IPS-15b (cell line): ENCODE measurements around the gene RAB36.

Experiments
- H3K27me3 ChIP-seq: one replicate; pipeline ENCODE4 v1.6.1; 2013; ENCODE audit warnings: low read length; ENCODE audit not compliant: control insufficient read depth, insufficient read depth
- H3K36me3 ChIP-seq: one replicate; pipeline ENCODE4 v1.6.1; 2013; ENCODE audit warnings: low read length; ENCODE audit not compliant: control insufficient read depth, insufficient read depth
- H3K4me1 ChIP-seq: one replicate; pipeline ENCODE4 v1.6.1; 2013; ENCODE audit warnings: mild to moderate bottlenecking, low read length; ENCODE audit not compliant: control insufficient read depth, insufficient read depth
- H3K4me3 ChIP-seq: one replicate; pipeline ENCODE4 v1.5.1; 2013; ENCODE audit warnings: low read depth, low read length
- H3K9ac ChIP-seq: one replicate; pipeline ENCODE4 v1.6.1; 2013; ENCODE audit warnings: low read depth, mild to moderate bottlenecking, low read length
- H3K9me3 ChIP-seq: one replicate; pipeline ENCODE4 v1.6.1; 2013; ENCODE audit warnings: mild to moderate bottlenecking, low read length; ENCODE audit not compliant: control insufficient read depth, insufficient read depth

The RAB36 gene

GRCh38 chr22:23158516-23159290 lies 13.4 kb downstream of the RAB36 start:
- Histone ChIP-seq H3K4me3 (no peak overlapping the region), H3K27me3 (no peaks in the 10 kb centered on the region), H3K4me1 (no peaks in the 10 kb centered on the region), H3K9me3 (no peaks in the 10 kb centered on the region), H3K9ac (no peak overlapping the region), H3K36me3 (peaks cover 3% of the 10 kb centered on the region)

- Histone ChIP-seq H3K4me3 (no peak overlapping the region), H3K9me3 (no peaks in the 10 kb centered on the region), H3K4me1 (no peaks in the 10 kb centered on the region), H3K27me3 (no peaks in the 10 kb centered on the region), H3K9ac (no peak overlapping the region), H3K36me3 (no peaks in the 10 kb centered on the region)
Observed at GRCh38 chr22:23159291-23159630, 14.0 kb downstream of the RAB36 start.

GRCh38 chr22:23161029-23161428 lies 15.8 kb downstream of the RAB36 start:
- Histone ChIP-seq H3K4me1 (no peaks in the 10 kb centered on the region), H3K36me3 (no peaks in the 10 kb centered on the region), H3K4me3 (no peak overlapping the region), H3K9ac (peak overlapping the region; percentile 37), H3K27me3 (no peaks in the 10 kb centered on the region), H3K9me3 (no peaks in the 10 kb centered on the region)

- H3K4me1 ChIP-seq, result no peaks in the 10 kb centered on the region
- H3K36me3 ChIP-seq, result no peaks in the 10 kb centered on the region
- H3K9me3 ChIP-seq, result no peaks in the 10 kb centered on the region
- no peak overlapping the region for H3K4me3 ChIP-seq
- no peaks in the 10 kb centered on the region for H3K27me3 ChIP-seq
- no peak overlapping the region for H3K9ac ChIP-seq
Observed at GRCh38 chr22:23161574-23161973, 16.3 kb downstream of the RAB36 start.

GRCh38 chr22:23163665-23164064 lies 18.4 kb downstream of the RAB36 start:
- Histone ChIP-seq H3K9me3 (no peaks in the 10 kb centered on the region), H3K36me3 (no peaks in the 10 kb centered on the region), H3K4me3 (no peak overlapping the region), H3K4me1 (no peaks in the 10 kb centered on the region), H3K27me3 (no peaks in the 10 kb centered on the region), H3K9ac (no peak overlapping the region)

GRCh38 chr22:23164091-23164490 lies 18.8 kb downstream of the RAB36 start:
- H3K9ac ChIP-seq, result no peak overlapping the region
- no peaks in the 10 kb centered on the region for H3K9me3 ChIP-seq
- H3K27me3 ChIP-seq, result no peaks in the 10 kb centered on the region
- H3K4me3 ChIP-seq, result no peak overlapping the region
- H3K4me1 ChIP-seq, result no peaks in the 10 kb centered on the region
- no peaks in the 10 kb centered on the region for H3K36me3 ChIP-seq

- Histone ChIP-seq H3K27me3 (no peaks in the 10 kb centered on the region), H3K9ac (no peak overlapping the region), H3K9me3 (no peaks in the 10 kb centered on the region), H3K4me1 (no peaks in the 10 kb centered on the region), H3K4me3 (no peak overlapping the region), H3K36me3 (no peaks in the 10 kb centered on the region)
Observed at GRCh38 chr22:23166042-23166831, 21.0 kb downstream of the RAB36 start.

GRCh38 chr22:23166841-23167616 lies 21.8 kb downstream of the RAB36 start:
- Histone ChIP-seq H3K36me3 (no peaks in the 10 kb centered on the region), H3K4me1 (no peaks in the 10 kb centered on the region), H3K9me3 (no peaks in the 10 kb centered on the region), H3K9ac (no peak overlapping the region), H3K4me3 (no peak overlapping the region), H3K27me3 (no peaks in the 10 kb centered on the region)

GRCh38 chr22:23168391-23169042 lies 23.2 kb downstream of the RAB36 start:
- Histone ChIP-seq H3K9me3 (no peaks in the 10 kb centered on the region), H3K9ac (no peak overlapping the region), H3K4me1 (no peaks in the 10 kb centered on the region), H3K4me3 (no peak overlapping the region), H3K36me3 (no peaks in the 10 kb centered on the region), H3K27me3 (no peaks in the 10 kb centered on the region)

- Histone ChIP-seq H3K4me3 (no peak overlapping the region), H3K9me3 (no peaks in the 10 kb centered on the region), H3K9ac (no peak overlapping the region), H3K27me3 (no peaks in the 10 kb centered on the region), H3K36me3 (no peaks in the 10 kb centered on the region), H3K4me1 (no peaks in the 10 kb centered on the region)
Observed at GRCh38 chr22:23169043-23169406, 23.7 kb downstream of the RAB36 start.

GRCh38 chr22:23175817-23176644 lies 30.8 kb downstream of the RAB36 start:
- Histone ChIP-seq H3K27me3 (no peaks in the 10 kb centered on the region), H3K4me3 (no peak overlapping the region), H3K9ac (no peak overlapping the region), H3K9me3 (peaks cover 19% of the 10 kb centered on the region), H3K36me3 (peaks cover 8% of the 10 kb centered on the region), H3K4me1 (no peaks in the 10 kb centered on the region)
